Measurements from ENCODE around the gene DDX24.

DNA sequence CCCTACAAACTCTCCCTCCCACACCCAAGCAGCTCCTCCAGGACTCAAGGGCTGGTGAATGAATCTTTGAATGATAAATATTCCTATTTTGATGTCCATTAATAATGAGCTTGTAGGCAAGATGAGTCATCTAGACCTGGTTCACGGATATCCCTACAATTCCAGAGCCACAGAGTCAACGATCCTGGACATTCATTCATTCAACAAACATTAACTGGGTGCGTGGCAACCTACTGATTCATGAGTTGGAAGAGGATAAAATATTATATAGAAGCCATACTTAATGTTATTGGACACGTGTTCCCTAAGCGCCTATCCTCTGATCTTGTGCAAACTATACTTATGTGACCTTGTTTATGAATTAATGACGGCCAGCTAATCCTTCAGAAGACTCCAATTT lies 55.3 kb downstream of the DDX24 start:
- TF ChIP-seq, protein P1, sequence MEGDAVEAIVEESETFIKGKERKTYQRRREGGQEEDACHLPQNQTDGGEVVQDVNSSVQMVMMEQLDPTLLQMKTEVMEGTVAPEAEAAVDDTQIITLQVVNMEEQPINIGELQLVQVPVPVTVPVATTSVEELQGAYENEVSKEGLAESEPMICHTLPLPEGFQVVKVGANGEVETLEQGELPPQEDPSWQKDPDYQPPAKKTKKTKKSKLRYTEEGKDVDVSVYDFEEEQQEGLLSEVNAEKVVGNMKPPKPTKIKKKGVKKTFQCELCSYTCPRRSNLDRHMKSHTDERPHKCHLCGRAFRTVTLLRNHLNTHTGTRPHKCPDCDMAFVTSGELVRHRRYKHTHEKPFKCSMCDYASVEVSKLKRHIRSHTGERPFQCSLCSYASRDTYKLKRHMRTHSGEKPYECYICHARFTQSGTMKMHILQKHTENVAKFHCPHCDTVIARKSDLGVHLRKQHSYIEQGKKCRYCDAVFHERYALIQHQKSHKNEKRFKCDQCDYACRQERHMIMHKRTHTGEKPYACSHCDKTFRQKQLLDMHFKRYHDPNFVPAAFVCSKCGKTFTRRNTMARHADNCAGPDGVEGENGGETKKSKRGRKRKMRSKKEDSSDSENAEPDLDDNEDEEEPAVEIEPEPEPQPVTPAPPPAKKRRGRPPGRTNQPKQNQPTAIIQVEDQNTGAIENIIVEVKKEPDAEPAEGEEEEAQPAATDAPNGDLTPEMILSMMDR (IDR thresholded peaks at IDR 0.05; ENCODE audit: poor library complexity), result no peak
- TF ChIP-seq EZH2 (IDR thresholded peaks at IDR 0.05; ENCODE audit: borderline replicate concordance), result no peak
